ENCODE data around the gene EMILIN2. TPM values are rescaled to one million over a fixed set of nuclear protein-coding genes. Genes with fewer than 3 reads are reported as not detected.
"Not testable (repeated sequence)": the region's sequence is repeated elsewhere in the genome, so short reads cannot be mapped to it uniquely, and the experiment has no call there.

The EMILIN2 gene
- polyA plus RNA-seq, 4 donors: 10.8 to 19.0 (median 14.8) TPM

- DNase-seq (ENCODE audit: low read depth in 4 of 4, low spot score in 2 of 4): no peak
Observed at GRCh38 chr18:2840521-2840920, 6.3 kb upstream of the EMILIN2 start.

GRCh38 chr18:2843146-2843545 lies 3.7 kb upstream of the EMILIN2 start:
- no peak for DNase-seq (ENCODE audit: low read depth in 4 of 4, low spot score in 2 of 4)

GRCh38 chr18:2845172-2845571 lies 1.6 kb upstream of the EMILIN2 start:
- no peak for DNase-seq (ENCODE audit: low read depth in 4 of 4, low spot score in 2 of 4)

GRCh38 chr18:2847317-2848246 lies 776 bp downstream of the EMILIN2 start:
- no peak for DNase-seq (ENCODE audit: low read depth in 4 of 4, low spot score in 2 of 4)

- no peak for DNase-seq (ENCODE audit: low read depth in 4 of 4, low spot score in 2 of 4)
Observed at GRCh38 chr18:2848247-2849246, 1.7 kb downstream of the EMILIN2 start.

- DNase-seq (ENCODE audit: low read depth in 4 of 4, low spot score in 2 of 4): no peak
Observed at GRCh38 chr18:2850816-2851215, 4.0 kb downstream of the EMILIN2 start.

- DNase-seq (ENCODE audit: low read depth in 4 of 4, low spot score in 2 of 4): no peak
Observed at GRCh38 chr18:2851771-2852170, 5.0 kb downstream of the EMILIN2 start.

GRCh38 chr18:2852460-2852859 lies 5.7 kb downstream of the EMILIN2 start:
- DNase-seq (ENCODE audit: low read depth in 4 of 4, low spot score in 2 of 4): not testable (repeated sequence)

GRCh38 chr18:2853173-2853925 lies 6.5 kb downstream of the EMILIN2 start:
- DNase-seq (ENCODE audit: low read depth in 4 of 4, low spot score in 2 of 4): no peak

- DNase-seq (ENCODE audit: low read depth in 4 of 4, low spot score in 2 of 4): no peak
Observed at GRCh38 chr18:2853926-2854664, 7.3 kb downstream of the EMILIN2 start.

- no peak for DNase-seq (ENCODE audit: low read depth in 4 of 4, low spot score in 2 of 4)
Observed at GRCh38 chr18:2854875-2855274, 8.1 kb downstream of the EMILIN2 start.

GRCh38 chr18:2855560-2856350 lies 8.9 kb downstream of the EMILIN2 start:
- no peak for DNase-seq (ENCODE audit: low read depth in 4 of 4, low spot score in 2 of 4)

GRCh38 chr18:2856547-2857170 lies 9.9 kb downstream of the EMILIN2 start:
- no peak for DNase-seq (ENCODE audit: low read depth in 4 of 4, low spot score in 2 of 4)

- no peak for DNase-seq (ENCODE audit: low read depth in 4 of 4, low spot score in 2 of 4)
Observed at GRCh38 chr18:2857491-2858131, 10.8 kb downstream of the EMILIN2 start.

GRCh38 chr18:2860397-2860796 lies 13.6 kb downstream of the EMILIN2 start:
- not testable (repeated sequence) for DNase-seq (ENCODE audit: low read depth in 4 of 4, low spot score in 2 of 4)

GRCh38 chr18:2863997-2864396 lies 17.2 kb downstream of the EMILIN2 start:
- not testable (repeated sequence) for DNase-seq (ENCODE audit: low read depth in 4 of 4, low spot score in 2 of 4)

- DNase-seq (ENCODE audit: low read depth in 4 of 4, low spot score in 2 of 4): not testable (repeated sequence)
Observed at GRCh38 chr18:2866465-2866864, 19.7 kb downstream of the EMILIN2 start.

- no peak for DNase-seq (ENCODE audit: low read depth in 4 of 4, low spot score in 2 of 4)
Observed at GRCh38 chr18:2869207-2869606, 22.4 kb downstream of the EMILIN2 start.

All from left renal cortex interstitium (tissue), 4 donors.